Fibroblast of lung (primary cell): ENCODE measurements around the gene DLG2. TPM values are rescaled to one million over a fixed set of nuclear protein-coding genes. Genes with fewer than 3 reads are reported as not detected.

Source experiments
- DNase-seq, 2 donors: peaks; one replicate each; pipeline versions ENCODE4 v3.0.0 to v3.0.0-alpha.2; 2010; ENCODE audit warnings: low read depth in 2 of 2
- H2AFZ ChIP-seq: 2 replicates; pipeline ENCODE4 v1.5.1; 2012; ENCODE audit warnings: low read length, control low read depth, inconsistent platforms
- H3K27ac ChIP-seq: 2 replicates; pipeline ENCODE4 v1.5.1; 2011; ENCODE audit warnings: low read length, control low read depth; ENCODE audit not compliant: insufficient read depth
- H3K27me3 ChIP-seq: 2 replicates; pipeline ENCODE4 v1.5.1; 2011; ENCODE audit warnings: mild to moderate bottlenecking, low read length; ENCODE audit not compliant: control insufficient read depth, insufficient read depth
- H3K36me3 ChIP-seq: 2 replicates; pipeline ENCODE4 v1.5.1; 2011; ENCODE audit warnings: low read length; ENCODE audit not compliant: control insufficient read depth, insufficient read depth
- H3K4me1 ChIP-seq: 2 replicates; pipeline ENCODE4 v1.5.1; 2011; ENCODE audit warnings: low read length; ENCODE audit not compliant: control insufficient read depth, insufficient read depth; ENCODE audit errors: extremely low read depth
- H3K4me2 ChIP-seq: 2 replicates; pipeline ENCODE4 v1.5.1; 2011; ENCODE audit warnings: low read length, control low read depth; ENCODE audit not compliant: insufficient read depth; ENCODE audit errors: extremely low read depth
- H3K4me3 ChIP-seq, 4 experiments: fragments of 200-600 bp in 1 of 4; sonication (generic) in 1 of 4; replicated peaks in 1 of 4; 2 replicates each; pipeline ENCODE4 v1.5.1; 2011 to 2016; ENCODE audit warnings: low read length in 4 of 4, low read depth in 3 of 4, mild to moderate bottlenecking in 3 of 4, control low read depth in 2 of 4, inconsistent platforms in 1 of 4, mixed read lengths in 1 of 4; ENCODE audit not compliant: insufficient read depth in 1 of 4; ENCODE audit errors: control extremely low read depth in 1 of 4
- H3K79me2 ChIP-seq: 2 replicates; pipeline ENCODE4 v1.5.1; 2012; ENCODE audit warnings: mild to moderate bottlenecking, low read length, inconsistent platforms; ENCODE audit not compliant: control insufficient read depth, insufficient read depth
- H3K9ac ChIP-seq: 2 replicates; pipeline ENCODE4 v1.5.1; 2011; ENCODE audit warnings: mild to moderate bottlenecking, low read length, control low read depth; ENCODE audit not compliant: insufficient read depth
- H3K9me3 ChIP-seq: 2 replicates; pipeline ENCODE4 v1.5.1; 2012; ENCODE audit warnings: low read depth, low read length; ENCODE audit not compliant: control insufficient read depth, insufficient read depth
- H4K20me1 ChIP-seq: 2 replicates; pipeline ENCODE4 v1.5.1; 2011; ENCODE audit warnings: low read length; ENCODE audit not compliant: control insufficient read depth, insufficient read depth; ENCODE audit errors: extremely low read depth
- EZH2 ChIP-seq: IDR thresholded peaks from 2 replicates; pipeline ENCODE4 v1.5.1; 2012; ENCODE audit warnings: low read length, control low read depth, mild to moderate bottlenecking; ENCODE audit errors: missing control alignments
- polyA plus RNA-seq, 2 donors: library from polyadenylated mRNA; depleted of rRNA in 1 of 2; stranded (reverse) in 1 of 2; unstranded in 1 of 2; fragments of >200 nt; gene quantifications; 2 replicates each; pipeline ENCODE4 v1.2.1, GENCODE V29; 2011 to 2012; ENCODE audit warnings: missing spikeins in 1 of 2
- total RNA-seq: library from RNA; depleted of rRNA; stranded (reverse); fragments of >200 nt; gene quantifications from 2 replicates; pipeline ENCODE4 v1.2.1, GENCODE V29; 2014
- TF ChIP-seq, protein P1 (sequence below), 2 donors: IDR thresholded peaks in 1 of 2; conservative IDR thresholded peaks in 1 of 2; 1 replicate in 1 of 2; 2 replicates in 1 of 2; pipeline ENCODE4 v1.5.1; 2011 to 2012; ENCODE audit warnings: low read length in 2 of 2, control low read depth in 1 of 2, inconsistent platforms in 1 of 2, low read depth in 1 of 2, mild to moderate bottlenecking in 1 of 2

DLG2 gene
- total and polyA plus RNA-seq, 2 donors (not counting 1 experiment from before 2014, with no cell fraction given), result 0.77 to 2.3 TPM

DNA sequence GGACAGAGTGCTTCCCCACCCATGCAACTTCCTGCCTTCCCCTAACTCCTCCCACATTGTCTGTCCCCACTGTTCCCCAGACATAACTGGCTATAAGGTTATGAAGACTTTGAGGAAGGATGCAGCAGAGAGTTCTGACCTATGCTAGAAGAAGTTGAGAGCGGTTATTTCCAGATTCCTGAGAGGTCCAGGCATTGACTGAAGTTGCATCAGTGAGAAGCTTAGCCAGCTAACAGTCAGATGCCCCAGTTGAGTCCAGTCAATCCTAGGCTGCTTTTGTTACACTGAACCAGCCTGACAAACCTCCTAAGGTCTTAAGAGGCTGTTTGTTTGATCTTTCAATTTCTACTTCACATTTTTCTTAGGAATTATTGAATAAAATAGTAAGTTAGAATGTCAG lies 1403.1 kb downstream of the DLG2 start:
- H3K27ac ChIP-seq, result no peak overlapping the region
- no peak overlapping the region for H3K4me2 ChIP-seq
- H3K79me2 ChIP-seq, result no peaks in the 10 kb centered on the region
- H3K4me1 ChIP-seq, result no peaks in the 10 kb centered on the region
- no peaks in the 10 kb centered on the region for H3K27me3 ChIP-seq
- H3K9me3 ChIP-seq, result no peaks in the 10 kb centered on the region
- H3K9ac ChIP-seq, result no peak overlapping the region
- TF ChIP-seq, protein P1, sequence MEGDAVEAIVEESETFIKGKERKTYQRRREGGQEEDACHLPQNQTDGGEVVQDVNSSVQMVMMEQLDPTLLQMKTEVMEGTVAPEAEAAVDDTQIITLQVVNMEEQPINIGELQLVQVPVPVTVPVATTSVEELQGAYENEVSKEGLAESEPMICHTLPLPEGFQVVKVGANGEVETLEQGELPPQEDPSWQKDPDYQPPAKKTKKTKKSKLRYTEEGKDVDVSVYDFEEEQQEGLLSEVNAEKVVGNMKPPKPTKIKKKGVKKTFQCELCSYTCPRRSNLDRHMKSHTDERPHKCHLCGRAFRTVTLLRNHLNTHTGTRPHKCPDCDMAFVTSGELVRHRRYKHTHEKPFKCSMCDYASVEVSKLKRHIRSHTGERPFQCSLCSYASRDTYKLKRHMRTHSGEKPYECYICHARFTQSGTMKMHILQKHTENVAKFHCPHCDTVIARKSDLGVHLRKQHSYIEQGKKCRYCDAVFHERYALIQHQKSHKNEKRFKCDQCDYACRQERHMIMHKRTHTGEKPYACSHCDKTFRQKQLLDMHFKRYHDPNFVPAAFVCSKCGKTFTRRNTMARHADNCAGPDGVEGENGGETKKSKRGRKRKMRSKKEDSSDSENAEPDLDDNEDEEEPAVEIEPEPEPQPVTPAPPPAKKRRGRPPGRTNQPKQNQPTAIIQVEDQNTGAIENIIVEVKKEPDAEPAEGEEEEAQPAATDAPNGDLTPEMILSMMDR (conservative IDR thresholded peaks at IDR 0.05 in 1 of 2, IDR thresholded peaks at IDR 0.05 in 1 of 2; ENCODE audit: low read depth in 1 of 2, low read length in 2 of 2), result no peak
- no peak for TF ChIP-seq EZH2
- no peaks in the 10 kb centered on the region for H4K20me1 ChIP-seq
- H3K4me3 ChIP-seq, result no peak overlapping the region
- no peaks in the 10 kb centered on the region for H3K36me3 ChIP-seq
- H2AFZ ChIP-seq, result no peak overlapping the region
- no peak for DNase-seq

DNA sequence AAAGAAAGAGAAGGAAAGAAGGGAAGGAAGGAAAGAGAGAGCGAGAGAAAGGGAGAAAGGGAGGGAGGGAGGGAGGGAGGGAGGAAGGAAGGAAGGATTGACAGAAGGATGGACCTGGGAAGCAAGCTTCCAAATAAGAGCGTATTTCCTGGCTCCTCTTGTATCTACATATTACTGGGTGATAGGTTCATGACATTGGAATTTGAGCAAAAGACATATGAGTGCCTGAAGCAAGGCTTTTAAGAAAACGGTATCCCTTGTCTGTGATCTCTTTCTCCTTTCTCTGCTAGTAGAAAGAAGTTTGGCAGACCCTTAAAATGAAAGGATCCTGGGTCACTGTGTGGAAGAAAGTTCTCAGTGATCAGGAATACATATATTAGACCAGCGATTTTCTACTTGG lies 1408.8 kb downstream of the DLG2 start:
- no peak overlapping the region for H2AFZ ChIP-seq
- no peaks in the 10 kb centered on the region for H3K36me3 ChIP-seq
- no peaks in the 10 kb centered on the region for H4K20me1 ChIP-seq
- peak in 1 of 2 donors; percentile 1 for DNase-seq
- no peak overlapping the region for H3K4me3 ChIP-seq
- no peak overlapping the region for H3K4me2 ChIP-seq
- H3K9me3 ChIP-seq, result no peaks in the 10 kb centered on the region
- H3K9ac ChIP-seq, result no peak overlapping the region
- no peaks in the 10 kb centered on the region for H3K27me3 ChIP-seq
- TF ChIP-seq EZH2, result no peak
- TF ChIP-seq, protein P1 (conservative IDR thresholded peaks at IDR 0.05 in 1 of 2, IDR thresholded peaks at IDR 0.05 in 1 of 2; ENCODE audit: low read depth in 1 of 2, low read length in 2 of 2), result no peak
- no peak overlapping the region for H3K27ac ChIP-seq
- no peaks in the 10 kb centered on the region for H3K79me2 ChIP-seq
- no peaks in the 10 kb centered on the region for H3K4me1 ChIP-seq

DNA sequence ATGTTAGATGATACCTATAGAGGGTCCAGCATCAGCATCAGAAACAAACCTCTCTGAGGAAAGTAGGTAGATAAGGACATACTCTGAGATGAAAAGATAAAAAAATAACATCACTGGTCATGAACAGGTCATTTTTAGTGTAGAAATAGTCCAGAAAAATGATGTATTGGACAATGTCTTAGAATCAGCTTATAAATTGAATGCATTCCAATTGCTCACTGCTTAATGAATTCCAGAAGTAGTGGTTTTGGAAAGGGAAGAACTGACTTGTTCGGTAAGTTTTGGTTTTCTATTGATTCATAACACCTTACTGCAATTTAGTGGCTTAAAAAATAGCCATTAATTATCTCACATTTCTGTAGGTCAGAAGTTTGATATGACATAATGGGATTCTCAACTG lies 1411.5 kb downstream of the DLG2 start:
- Histone ChIP-seq H3K9me3 (no peaks in the 10 kb centered on the region), H3K36me3 (no peaks in the 10 kb centered on the region), H3K9ac (no peak overlapping the region), H3K79me2 (no peaks in the 10 kb centered on the region), H2AFZ (no peak overlapping the region), H3K4me3 (no peak overlapping the region), H3K4me2 (no peak overlapping the region), H4K20me1 (no peaks in the 10 kb centered on the region), H3K27ac (no peak overlapping the region), H3K27me3 (no peaks in the 10 kb centered on the region), H3K4me1 (no peaks in the 10 kb centered on the region)
- TF ChIP-seq EZH2, result no peak
- TF ChIP-seq, protein P1 (conservative IDR thresholded peaks at IDR 0.05 in 1 of 2, IDR thresholded peaks at IDR 0.05 in 1 of 2; ENCODE audit: low read depth in 1 of 2, low read length in 2 of 2), result no peak
- peak in 1 of 2 donors; percentile 6 for DNase-seq
